ENCODE data around the gene ALDH3A1.
A peak's percentile ranks its signal among the peaks of the same experiment; 100 is the strongest.

ALDH3A1 gene

GRCh38 chr17:19740933-19741332 is 7.2 kb downstream of the ALDH3A1 start:
- no peak for DNase-seq (ENCODE audit: low read depth)

- DNase-seq (ENCODE audit: low read depth) = no peak
Observed at GRCh38 chr17:19739241-19740201, 8.6 kb downstream of the ALDH3A1 start.

- no peak for DNase-seq (ENCODE audit: low read depth)
Observed at GRCh38 chr17:19738757-19739156, 9.3 kb downstream of the ALDH3A1 start.

- no peak for DNase-seq (ENCODE audit: low read depth)
Observed at GRCh38 chr17:19738073-19738449, 10.0 kb downstream of the ALDH3A1 start.

- DNase-seq (ENCODE audit: low read depth) = no peak
Observed at GRCh38 chr17:19737305-19738072, 10.6 kb downstream of the ALDH3A1 start.

- no peak for DNase-seq (ENCODE audit: low read depth)
Observed at GRCh38 chr17:19736071-19736470, 12.0 kb downstream of the ALDH3A1 start.

GRCh38 chr17:19733953-19734526 is 14.1 kb downstream of the ALDH3A1 start:
- no peak for DNase-seq (ENCODE audit: low read depth)

GRCh38 chr17:19731626-19732025 is 16.5 kb downstream of the ALDH3A1 start:
- no peak for DNase-seq (ENCODE audit: low read depth)

- DNase-seq (ENCODE audit: low read depth) = no peak
Observed at GRCh38 chr17:19730843-19731242, 17.3 kb downstream of the ALDH3A1 start.

GRCh38 chr17:19729900-19730299 is 18.2 kb downstream of the ALDH3A1 start:
- no peak for DNase-seq (ENCODE audit: low read depth)

- DNase-seq (ENCODE audit: low read depth) = no peak
Observed at GRCh38 chr17:19728084-19728495, 20.0 kb downstream of the ALDH3A1 start.

GRCh38 chr17:19727501-19728078 is 20.5 kb downstream of the ALDH3A1 start:
- DNase-seq (ENCODE audit: low read depth) = no peak

GRCh38 chr17:19726631-19727376 is 21.3 kb downstream of the ALDH3A1 start:
- no peak for DNase-seq (ENCODE audit: low read depth)

- DNase-seq (ENCODE audit: low read depth) = no peak
Observed at GRCh38 chr17:19725486-19725885, 22.6 kb downstream of the ALDH3A1 start.

GRCh38 chr17:19724501-19725420 is 23.3 kb downstream of the ALDH3A1 start:
- DNase-seq (ENCODE audit: low read depth) = peak; percentile 42

GRCh38 chr17:19723964-19724363 is 24.1 kb downstream of the ALDH3A1 start:
- no peak for DNase-seq (ENCODE audit: low read depth)

- no peak for DNase-seq (ENCODE audit: low read depth)
Observed at GRCh38 chr17:19720631-19721426, 27.3 kb downstream of the ALDH3A1 start.

- no peak for DNase-seq (ENCODE audit: low read depth)
Observed at GRCh38 chr17:19720210-19720475, 28.0 kb downstream of the ALDH3A1 start.

- no peak for DNase-seq (ENCODE audit: low read depth)
Observed at GRCh38 chr17:19719355-19720209, 28.5 kb downstream of the ALDH3A1 start.

Data from stimulated activated CD8-positive, alpha-beta memory T cell treated with anti-CD3 and anti-CD28 coated beads, Interleukin-4, amount 100 ng/mL, for 24 hours (primary cell).